Measurements from ENCODE around the gene C3orf85. TPM values are rescaled to one million over a fixed set of nuclear protein-coding genes. Genes with fewer than 3 reads are reported as not detected.

The C3orf85 gene
- total RNA-seq, 5 donors from 2014 or later (not counting 1 experiment from before 2014, with no cell fraction given), result not detected

GRCh38 chr3:109137761-109138160, 1.2 kb downstream of the C3orf85 start:
- Mint-ChIP-seq H3K27me3 (peaks cover 0 to 5% of the 10 kb centered on the region in 2 donors), H3K36me3 (no peaks in the 10 kb centered on the region), H3K4me3 (no peak overlapping the region), H3K27ac (no peak overlapping the region), H3K4me1 (no peaks in the 10 kb centered on the region), H3K9me3 (peaks cover 0 to 4% (median 0%) of the 10 kb centered on the region in 3 donors)
- CTCF ChIA-PET, result no interaction called here
- DNase-seq (no peak), ATAC-seq (replicated peaks in 1 of 4) (no peak)
- no peak overlapping the region for H3K27ac ChIP-seq (ENCODE audit: low read length)
- 80% methylated on average over 1 of the region's 2 CpGs for WGBS (ENCODE audit: insufficient coverage)
- H3K9me3 ChIP-seq, result no peaks in the 10 kb centered on the region
- H3K36me3 ChIP-seq (ENCODE audit: control insufficient read depth in 2 of 2, extremely low read depth in 1 of 2, insufficient read depth in 1 of 2, low read length in 1 of 2), result no peaks in the 10 kb centered on the region
- H3K4me3 ChIP-seq (ENCODE audit: control insufficient read depth in 1 of 2, extremely low read depth in 1 of 2, low read length in 1 of 2), result no peak overlapping the region
- H3K4me1 ChIP-seq (ENCODE audit: control insufficient read depth in 1 of 2, extremely low read depth in 1 of 2, insufficient read depth in 2 of 2, low read length in 2 of 2), result no peaks in the 10 kb centered on the region
- H3K27me3 ChIP-seq (replicated peaks in 1 of 2; ENCODE audit: control insufficient read depth in 2 of 2, extremely low read depth in 1 of 2, insufficient read depth in 2 of 2, low read length in 1 of 2), result no peaks in the 10 kb centered on the region
- POLR2A ChIA-PET, result no interaction called here

- CTCF ChIA-PET, result no interaction called here
- DNase-seq, result no peak
- no peak overlapping the region for H3K4me3 ChIP-seq (ENCODE audit: control insufficient read depth in 1 of 2, extremely low read depth in 1 of 2, low read length in 1 of 2)
- no peaks in the 10 kb centered on the region for H3K9me3 ChIP-seq
- H3K27ac ChIP-seq (ENCODE audit: low read length), result no peak overlapping the region
- Mint-ChIP-seq H3K27me3 (peaks cover 0 to 11% of the 10 kb centered on the region in 2 donors), H3K4me3 (no peak overlapping the region), H3K27ac (no peak overlapping the region), H3K36me3 (no peaks in the 10 kb centered on the region), H3K4me1 (no peaks in the 10 kb centered on the region), H3K9me3 (peaks cover 0 to 4% (median 0%) of the 10 kb centered on the region in 3 donors)
- H3K27me3 ChIP-seq (replicated peaks in 1 of 2; ENCODE audit: control insufficient read depth in 2 of 2, extremely low read depth in 1 of 2, insufficient read depth in 2 of 2, low read length in 1 of 2), result no peaks in the 10 kb centered on the region
- H3K4me1 ChIP-seq (ENCODE audit: control insufficient read depth in 1 of 2, extremely low read depth in 1 of 2, insufficient read depth in 2 of 2, low read length in 2 of 2), result no peaks in the 10 kb centered on the region
- no peak for ATAC-seq (replicated peaks in 1 of 4)
- H3K36me3 ChIP-seq (ENCODE audit: control insufficient read depth in 2 of 2, extremely low read depth in 1 of 2, insufficient read depth in 1 of 2, low read length in 1 of 2), result no peaks in the 10 kb centered on the region
- WGBS (ENCODE audit: insufficient coverage), result 100% methylated on average over 1 of the region's 4 CpGs
- POLR2A ChIA-PET, result no interaction called here
Observed at GRCh38 chr3:109140318-109140717, 3.8 kb downstream of the C3orf85 start.

- H3K4me1 Mint-ChIP-seq, result no peaks in the 10 kb centered on the region
- H3K36me3 Mint-ChIP-seq, result no peaks in the 10 kb centered on the region
- Histone ChIP-seq H3K4me3 (ENCODE audit: control insufficient read depth in 1 of 2, extremely low read depth in 1 of 2, low read length in 1 of 2) (no peak overlapping the region), H3K9me3 (no peaks in the 10 kb centered on the region), H3K36me3 (ENCODE audit: control insufficient read depth in 2 of 2, extremely low read depth in 1 of 2, insufficient read depth in 1 of 2, low read length in 1 of 2) (no peaks in the 10 kb centered on the region), H3K4me1 (ENCODE audit: control insufficient read depth in 1 of 2, extremely low read depth in 1 of 2, insufficient read depth in 2 of 2, low read length in 2 of 2) (no peaks in the 10 kb centered on the region), H3K27me3 (replicated peaks in 1 of 2; ENCODE audit: control insufficient read depth in 2 of 2, extremely low read depth in 1 of 2, insufficient read depth in 2 of 2, low read length in 1 of 2) (no peaks in the 10 kb centered on the region), H3K27ac (ENCODE audit: low read length) (no peak overlapping the region)
- H3K4me3 Mint-ChIP-seq, result no peak overlapping the region
- peaks cover 0 to 13% (median 0%) of the 10 kb centered on the region in 3 donors for H3K9me3 Mint-ChIP-seq
- ATAC-seq (replicated peaks in 1 of 4) (no peak), DNase-seq (no peak)
- ChIA-PET POLR2A (no interaction called here), CTCF (no interaction called here)
- no peak overlapping the region for H3K27ac Mint-ChIP-seq
- peaks cover 0 to 18% of the 10 kb centered on the region in 2 donors for H3K27me3 Mint-ChIP-seq
- WGBS (ENCODE audit: insufficient coverage), result 80% methylated on average over 1 of the region's 1 CpG
Observed at GRCh38 chr3:109143646-109144045, 7.1 kb downstream of the C3orf85 start.

GRCh38 chr3:109149078-109149477, 12.6 kb downstream of the C3orf85 start:
- no CpG with 5 or more reads among the region's 2 CpGs for WGBS (ENCODE audit: insufficient coverage)
- Histone ChIP-seq H3K27ac (ENCODE audit: low read length) (no peak overlapping the region), H3K27me3 (replicated peaks in 1 of 2; ENCODE audit: control insufficient read depth in 2 of 2, extremely low read depth in 1 of 2, insufficient read depth in 2 of 2, low read length in 1 of 2) (no peaks in the 10 kb centered on the region), H3K4me3 (ENCODE audit: control insufficient read depth in 1 of 2, extremely low read depth in 1 of 2, low read length in 1 of 2) (no peak overlapping the region), H3K36me3 (ENCODE audit: control insufficient read depth in 2 of 2, extremely low read depth in 1 of 2, insufficient read depth in 1 of 2, low read length in 1 of 2) (no peaks in the 10 kb centered on the region), H3K9me3 (no peaks in the 10 kb centered on the region), H3K4me1 (ENCODE audit: control insufficient read depth in 1 of 2, extremely low read depth in 1 of 2, insufficient read depth in 2 of 2, low read length in 2 of 2) (no peaks in the 10 kb centered on the region)
- POLR2A ChIA-PET, result no interaction called here
- Mint-ChIP-seq H3K27me3 (peaks cover 0 to 10% of the 10 kb centered on the region in 2 donors), H3K4me1 (no peaks in the 10 kb centered on the region), H3K9me3 (peaks cover 0 to 8% (median 0%) of the 10 kb centered on the region in 3 donors), H3K36me3 (no peaks in the 10 kb centered on the region), H3K4me3 (no peak overlapping the region), H3K27ac (no peak overlapping the region)
- no peak for DNase-seq
- CTCF ChIA-PET, result no interaction called here
- no peak for ATAC-seq (replicated peaks in 1 of 4)

- H3K4me3 Mint-ChIP-seq, result no peak overlapping the region
- CTCF ChIA-PET, result no interaction called here
- H3K4me3 ChIP-seq (ENCODE audit: control insufficient read depth in 1 of 2, extremely low read depth in 1 of 2, low read length in 1 of 2), result no peak overlapping the region
Observed at GRCh38 chr3:109152320-109152719, 15.8 kb downstream of the C3orf85 start.

GRCh38 chr3:109154979-109155378, 18.5 kb downstream of the C3orf85 start:
- ChIA-PET POLR2A (no interaction called here), CTCF (no interaction called here)
- H3K4me3 ChIP-seq (ENCODE audit: control insufficient read depth in 1 of 2, extremely low read depth in 1 of 2, low read length in 1 of 2), result no peak overlapping the region
- no peaks in the 10 kb centered on the region for H3K36me3 Mint-ChIP-seq
- no peak overlapping the region for H3K27ac ChIP-seq (ENCODE audit: low read length)
- H3K4me1 Mint-ChIP-seq, result no peaks in the 10 kb centered on the region
- no peak overlapping the region for H3K27ac Mint-ChIP-seq
- WGBS (ENCODE audit: insufficient coverage), result no CpG with 5 or more reads among the region's 2 CpGs
- no peaks in the 10 kb centered on the region for H3K27me3 ChIP-seq (replicated peaks in 1 of 2; ENCODE audit: control insufficient read depth in 2 of 2, extremely low read depth in 1 of 2, insufficient read depth in 2 of 2, low read length in 1 of 2)
- H3K9me3 Mint-ChIP-seq, result peaks cover 0 to 4% (median 3%) of the 10 kb centered on the region in 3 donors
- peaks cover 0 to 4% of the 10 kb centered on the region in 2 donors for H3K27me3 Mint-ChIP-seq
- ATAC-seq (replicated peaks in 1 of 4), result no peak
- H3K36me3 ChIP-seq (ENCODE audit: control insufficient read depth in 2 of 2, extremely low read depth in 1 of 2, insufficient read depth in 1 of 2, low read length in 1 of 2), result no peaks in the 10 kb centered on the region
- H3K9me3 ChIP-seq, result no peaks in the 10 kb centered on the region
- H3K4me1 ChIP-seq (ENCODE audit: control insufficient read depth in 1 of 2, extremely low read depth in 1 of 2, insufficient read depth in 2 of 2, low read length in 2 of 2), result no peaks in the 10 kb centered on the region
- DNase-seq, result no peak
- H3K4me3 Mint-ChIP-seq, result no peak overlapping the region

More at GRCh38 chr3:109152320-109152719, 15.8 kb downstream of the C3orf85 start:
- H3K4me1 Mint-ChIP-seq, result no peaks in the 10 kb centered on the region
- no peaks in the 10 kb centered on the region for H3K27me3 ChIP-seq (replicated peaks in 1 of 2; ENCODE audit: control insufficient read depth in 2 of 2, extremely low read depth in 1 of 2, insufficient read depth in 2 of 2, low read length in 1 of 2)
- POLR2A ChIA-PET, result no interaction called here
- no peak overlapping the region for H3K27ac Mint-ChIP-seq
- DNase-seq, result no peak
- peaks cover 0 to 4% (median 0%) of the 10 kb centered on the region in 3 donors for H3K9me3 Mint-ChIP-seq
- WGBS (ENCODE audit: insufficient coverage), result 50% methylated on average over 2 of the region's 4 CpGs
- no peaks in the 10 kb centered on the region for H3K36me3 ChIP-seq (ENCODE audit: control insufficient read depth in 2 of 2, extremely low read depth in 1 of 2, insufficient read depth in 1 of 2, low read length in 1 of 2)
- H3K27me3 Mint-ChIP-seq, result peaks cover 0 to 8% of the 10 kb centered on the region in 2 donors
- no peak overlapping the region for H3K27ac ChIP-seq (ENCODE audit: low read length)
- no peaks in the 10 kb centered on the region for H3K4me1 ChIP-seq (ENCODE audit: control insufficient read depth in 1 of 2, extremely low read depth in 1 of 2, insufficient read depth in 2 of 2, low read length in 2 of 2)
- H3K36me3 Mint-ChIP-seq, result no peaks in the 10 kb centered on the region
- H3K9me3 ChIP-seq, result no peaks in the 10 kb centered on the region
- ATAC-seq (replicated peaks in 1 of 4), result no peak

GRCh38 chr3:109155828-109156227, 19.3 kb downstream of the C3orf85 start:
- Mint-ChIP-seq H3K36me3 (no peaks in the 10 kb centered on the region), H3K27me3 (peaks cover 0 to 5% of the 10 kb centered on the region in 2 donors), H3K9me3 (peaks cover 0 to 4% (median 3%) of the 10 kb centered on the region in 3 donors), H3K4me1 (no peaks in the 10 kb centered on the region), H3K4me3 (no peak overlapping the region), H3K27ac (no peak overlapping the region)
- no peaks in the 10 kb centered on the region for H3K9me3 ChIP-seq
- H3K4me3 ChIP-seq (ENCODE audit: control insufficient read depth in 1 of 2, extremely low read depth in 1 of 2, low read length in 1 of 2), result no peak overlapping the region
- no peaks in the 10 kb centered on the region for H3K36me3 ChIP-seq (ENCODE audit: control insufficient read depth in 2 of 2, extremely low read depth in 1 of 2, insufficient read depth in 1 of 2, low read length in 1 of 2)
- POLR2A ChIA-PET, result no interaction called here
- CTCF ChIA-PET, result no interaction called here
- H3K27ac ChIP-seq (ENCODE audit: low read length), result no peak overlapping the region
- no peak for DNase-seq
- ATAC-seq (replicated peaks in 1 of 4), result no peak
- no CpG with 5 or more reads among the region's 1 CpG for WGBS (ENCODE audit: insufficient coverage)
- H3K27me3 ChIP-seq (replicated peaks in 1 of 2; ENCODE audit: control insufficient read depth in 2 of 2, extremely low read depth in 1 of 2, insufficient read depth in 2 of 2, low read length in 1 of 2), result no peaks in the 10 kb centered on the region
- H3K4me1 ChIP-seq (ENCODE audit: control insufficient read depth in 1 of 2, extremely low read depth in 1 of 2, insufficient read depth in 2 of 2, low read length in 2 of 2), result no peaks in the 10 kb centered on the region

Measured in T-cell (primary cell).